Heart right ventricle (tissue), 16 donors: ENCODE measurements around the gene FILIP1L. TPM values are rescaled to one million over a fixed set of nuclear protein-coding genes. Genes with fewer than 3 reads are reported as not detected.
A peak's percentile ranks its signal among the peaks of the same experiment; 100 is the strongest.

Experiments
- ATAC-seq, 8 donors: fragments of 200-7000 bp; cut with Tn5 transposase; one replicate each; pipeline ENCODE4 v1.9.1; 2020; ENCODE audit warnings: mild to moderate bottlenecking in 8 of 8, moderate library complexity in 8 of 8, moderate number of reproducible peaks in 1 of 8
- DNase-seq, 2 donors: peaks; one replicate each; pipeline ENCODE4 v3.0.0-alpha.2; 2020
- H3K27ac ChIP-seq, 10 donors: fragments of 200-600 bp; sonication (generic) in 2 of 10; one replicate each; pipeline versions ENCODE4 v1.5.0 to v1.8.0; 2020 to 2022; ENCODE audit warnings: mild to moderate bottlenecking in 3 of 10
- H3K27me3 ChIP-seq, 7 donors: fragments of 200-600 bp; one replicate each; pipeline ENCODE4 v1.8.0; 2021 to 2022; ENCODE audit warnings: mild to moderate bottlenecking in 2 of 7
- H3K36me3 ChIP-seq, 9 donors: fragments of 200-600 bp; sonication (generic) in 1 of 9; one replicate each; pipeline versions ENCODE4 v1.5.0 to v1.8.0; 2020 to 2022; ENCODE audit warnings: mild to moderate bottlenecking in 2 of 9
- H3K4me1 ChIP-seq, 9 donors: fragments of 200-600 bp; sonication (generic) in 1 of 9; one replicate each; pipeline versions ENCODE4 v1.5.0 to v1.8.0; 2020 to 2022; ENCODE audit warnings: mild to moderate bottlenecking in 4 of 9
- H3K4me3 ChIP-seq, 10 donors: fragments of 200-600 bp; sonication (generic) in 2 of 10; one replicate each; pipeline versions ENCODE4 v1.5.0 to v1.8.0; 2020 to 2022; ENCODE audit warnings: mild to moderate bottlenecking in 7 of 10, moderate library complexity in 2 of 10
- H3K9me3 ChIP-seq, 11 donors: fragments of 200-600 bp in 10 of 11; sonication (generic) in 2 of 11; one replicate each; pipeline versions ENCODE4 v1.5.0 to v1.8.0; 2013 to 2022; ENCODE audit warnings: mild to moderate bottlenecking in 2 of 11, control low read depth in 1 of 11, moderate library complexity in 1 of 11
- CTCF ChIP-seq, 9 donors: fragments of 200-600 bp; sonication (generic) in 2 of 9; IDR thresholded peaks; one replicate each; pipeline versions ENCODE4 v1.5.0 to v1.8.0; 2021 to 2022; ENCODE audit warnings: antibody characterized with exemption in 9 of 9, mild to moderate bottlenecking in 5 of 9, moderate library complexity in 1 of 9
- WGBS, 2 donors: extraction: QIAGEN DNeasy Blood & Tissue Kit; methylation state at CpG; one replicate each; pipeline ENCODE4 v1.1.7; 2013; ENCODE audit warnings: inconsistent platforms in 1 of 2; 5-methylcytosine and 5-hydroxymethylcytosine counted together
- intact Hi-C, 10 donors: fragments of 100-400 bp; cut with DNase I; formaldehyde crosslinking; loops; one replicate each; pipeline versions ENCODE4 v1.11.1 to v1.14.2; 2022
- microRNA-seq, 2 donors: library from miRNA; unstranded; fragments of <30 nt; microRNA quantifications; one replicate each; pipeline ENCODE4 v1.2.0, GENCODE V29; 2021
- polyA plus RNA-seq, 2 donors: library from polyadenylated mRNA; stranded (reverse); fragments of 200-250 nt; gene quantifications; one replicate each; pipeline ENCODE4 v1.2.3, GENCODE V29; 2013
- total RNA-seq, 10 donors: library from RNA; stranded (reverse); fragmentation: NEBNext Ultra II Directional in 3 of 10; extraction: Animal tissue kit (Norgen Biotek cat#: 25700) in 3 of 10; gene quantifications; one replicate each; pipeline versions ENCODE4 v1.2.1 to v1.2.4, GENCODE V29; 2021 to 2023
- donor health status: Arrhythmogenic right ventricular cardiomyopathy.
- donor health status: ischemic (EF 13 %, LVEDD 7.1; RV severe dilation, severe dysfunction).
- donor health status: healthy with polysubstance abuse.
- donor health status: DM: no; HTN: yes; CAD: no.
- donor health status: DM: no; HTN: no; CAD: no.
- donor health status: ischemic (EF 25% LVEDD 6.9; RV normal size, moderate dysfunction).
- donor health status: ischemic (EF 25% LVEDD 5.7; RV mildly dilated, moderate dysfunction).
- donor health status: healthy.
- donor health status: DM: yes; HTN: yes; CAD: no.
- donor health status: Ischemic cardiomyopathy.
- donor health status: ischemic (EF 35%, LVEDD 5.7; RV mildly dilated, moderate dysfunction).
- donor health status: nonischemic (EF 11% LVEDD 7.7; RV severe dilation, severe dysfunction).
- donor health status: DM: yes; HTN: yes; CAD: no.
- donor health status: PGD.
- donor health status: ischemic (EF 29% LVEDD 5.4; RV normal size, mild dysfunction).
- donor health status: nonischemic (EF 23%, LVEDD 6.1; RV moderate dilation, normal function).

FILIP1L gene
- total and polyA plus RNA-seq, 12 donors = 15.9 to 134 (median 64.3) TPM

- intact Hi-C loops = no loop called here
- Histone ChIP-seq H3K27me3 (no peaks in the 10 kb centered on the region), H3K4me1 (no peaks in the 10 kb centered on the region), H3K4me3 (no peak overlapping the region), H3K27ac (no peak overlapping the region), H3K36me3 (peaks cover 0 to 7% (median 0%) of the 10 kb centered on the region in 9 donors), H3K9me3 (no peaks in the 10 kb centered on the region)
- ATAC-seq = peak in 2 of 8 donors; percentile 25 to 26
- no peak for DNase-seq
- 90 to 92% methylated on average over 15 of the region's 15 CpGs for WGBS, 2 donors
- no peak for TF ChIP-seq CTCF (IDR thresholded peaks at IDR 0.05)
These were observed 318.7 kb downstream of the FILIP1L start for GRCh38 chr3:99795573-99795972.

DNA sequence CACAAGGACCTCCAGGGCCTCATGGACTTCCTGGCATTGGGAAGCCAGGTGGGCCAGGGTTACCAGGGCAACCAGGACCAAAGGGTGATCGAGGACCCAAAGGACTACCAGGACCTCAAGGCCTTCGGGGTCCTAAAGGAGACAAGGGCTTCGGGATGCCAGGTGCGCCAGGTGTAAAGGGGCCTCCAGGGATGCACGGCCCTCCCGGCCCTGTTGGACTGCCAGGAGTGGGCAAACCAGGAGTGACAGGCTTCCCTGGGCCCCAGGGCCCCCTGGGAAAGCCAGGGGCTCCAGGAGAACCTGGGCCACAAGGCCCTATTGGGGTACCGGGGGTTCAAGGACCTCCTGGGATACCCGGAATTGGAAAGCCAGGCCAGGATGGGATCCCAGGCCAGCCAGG, 319.8 kb downstream of the FILIP1L start:
- Histone ChIP-seq H3K27me3 (no peaks in the 10 kb centered on the region), H3K4me1 (no peaks in the 10 kb centered on the region), H3K4me3 (no peak overlapping the region), H3K27ac (no peak overlapping the region), H3K36me3 (peaks cover 0 to 7% (median 0%) of the 10 kb centered on the region in 9 donors), H3K9me3 (no peaks in the 10 kb centered on the region)
- intact Hi-C loops = no loop called here
- ATAC-seq (no peak), DNase-seq (no peak)
- no peak for TF ChIP-seq CTCF (IDR thresholded peaks at IDR 0.05)
- WGBS, 2 donors = 93 to 94% methylated on average over 8 of the region's 8 CpGs

DNA sequence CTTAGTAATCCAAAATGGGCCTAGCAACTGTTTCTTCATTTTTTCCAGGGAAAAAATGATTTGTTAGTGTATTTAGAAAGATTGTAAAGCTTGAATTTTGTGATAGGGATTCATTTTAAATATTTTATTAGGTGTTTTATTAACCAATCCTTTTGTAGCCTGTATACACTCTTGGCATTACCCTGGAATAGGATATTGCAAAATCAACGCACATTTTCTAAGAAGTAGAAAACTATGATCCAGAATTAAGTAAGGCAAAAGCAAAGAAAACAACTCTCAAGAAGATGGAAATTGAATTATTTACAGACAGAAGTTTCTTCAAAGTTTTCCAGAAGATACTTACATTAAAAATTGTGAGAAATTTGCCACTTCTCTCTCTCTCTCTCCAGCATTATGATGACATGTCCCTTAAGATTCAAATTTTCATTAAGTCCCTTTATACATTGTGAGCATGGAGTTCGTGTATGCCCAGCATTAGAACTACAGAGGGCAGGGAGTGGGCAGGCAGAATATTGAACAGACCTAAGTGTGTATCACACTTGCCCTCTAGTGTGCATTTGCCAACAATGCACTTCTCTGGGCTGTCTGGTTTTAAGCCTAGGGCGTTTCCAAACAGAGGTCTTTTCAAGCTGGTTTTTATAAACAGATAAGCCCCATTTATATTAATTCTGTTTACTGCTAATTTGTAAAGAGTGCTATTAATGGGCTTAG, 325.1 kb downstream of the FILIP1L start:
- Histone ChIP-seq H3K4me3 (no peak overlapping the region), H3K27ac (no peak overlapping the region), H3K9me3 (no peaks in the 10 kb centered on the region), H3K36me3 (peaks cover 0 to 2% (median 0%) of the 10 kb centered on the region in 9 donors), H3K4me1 (peaks cover 0 to 5% (median 0%) of the 10 kb centered on the region in 9 donors), H3K27me3 (no peaks in the 10 kb centered on the region)
- 24 to 34% methylated on average over 3 of the region's 3 CpGs for WGBS, 2 donors
- intact Hi-C loops = loop anchor here in 2 of 10 donors (10.0 kb wide), 2 partner anchors 284 to 294 kb away; no protein-coding TSS in a partner anchor
- peak; percentile 25 to 72 (median 65) for TF ChIP-seq CTCF (IDR thresholded peaks at IDR 0.05)
- peak; percentile 73 to 94 (median 88) for ATAC-seq
- DNase-seq = peak in 1 of 2 donors; percentile 30

Small RNA genes lying within 50 kb of the gene (microRNA-seq; reads per million reads assigned to microRNA genes)
- 0 reads per million in 2 donors for gene MIR3921

Other genes starting within 250 kb of the FILIP1L start
- gene TBC1D23, start 146.5 kb upstream of the FILIP1L start, total RNA-seq = 10 to 100 TPM; 23.9 to 40.4 (median 29.8) TPM
- gene TBC1D23, start 146.5 kb upstream of the FILIP1L start, polyA plus RNA-seq = 10 to 100 TPM; 18.8 to 20.7 TPM
- gene NIT2, start 220.3 kb upstream of the FILIP1L start, total RNA-seq = 10 to 100 TPM; 39.7 to 56.7 (median 46.6) TPM
- 10 to 100 TPM; 14.7 to 31.7 TPM for gene NIT2, start 220.3 kb upstream of the FILIP1L start, polyA plus RNA-seq